ENCODE measurements around the gene PARP12.

Gene PARP12

DNA sequence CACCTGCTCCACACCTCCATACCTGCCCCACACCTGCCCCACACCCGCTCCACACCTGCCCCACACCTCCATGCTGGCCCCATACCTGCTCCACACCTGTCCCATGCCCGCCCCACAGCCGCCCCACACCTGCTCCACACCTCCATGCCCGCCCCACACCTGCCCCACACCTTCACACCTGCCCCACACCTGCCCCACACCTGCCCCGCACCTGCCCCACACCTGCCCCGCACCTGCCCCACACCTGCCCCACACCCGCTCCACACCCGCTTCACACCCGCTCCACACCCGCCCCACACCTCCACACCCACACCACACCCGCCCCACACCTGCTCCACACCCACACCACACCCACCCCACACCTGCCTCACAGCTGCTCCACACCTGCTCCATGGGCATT, 53.0 kb downstream of the PARP12 start:
- TF ChIP-seq, protein P1, sequence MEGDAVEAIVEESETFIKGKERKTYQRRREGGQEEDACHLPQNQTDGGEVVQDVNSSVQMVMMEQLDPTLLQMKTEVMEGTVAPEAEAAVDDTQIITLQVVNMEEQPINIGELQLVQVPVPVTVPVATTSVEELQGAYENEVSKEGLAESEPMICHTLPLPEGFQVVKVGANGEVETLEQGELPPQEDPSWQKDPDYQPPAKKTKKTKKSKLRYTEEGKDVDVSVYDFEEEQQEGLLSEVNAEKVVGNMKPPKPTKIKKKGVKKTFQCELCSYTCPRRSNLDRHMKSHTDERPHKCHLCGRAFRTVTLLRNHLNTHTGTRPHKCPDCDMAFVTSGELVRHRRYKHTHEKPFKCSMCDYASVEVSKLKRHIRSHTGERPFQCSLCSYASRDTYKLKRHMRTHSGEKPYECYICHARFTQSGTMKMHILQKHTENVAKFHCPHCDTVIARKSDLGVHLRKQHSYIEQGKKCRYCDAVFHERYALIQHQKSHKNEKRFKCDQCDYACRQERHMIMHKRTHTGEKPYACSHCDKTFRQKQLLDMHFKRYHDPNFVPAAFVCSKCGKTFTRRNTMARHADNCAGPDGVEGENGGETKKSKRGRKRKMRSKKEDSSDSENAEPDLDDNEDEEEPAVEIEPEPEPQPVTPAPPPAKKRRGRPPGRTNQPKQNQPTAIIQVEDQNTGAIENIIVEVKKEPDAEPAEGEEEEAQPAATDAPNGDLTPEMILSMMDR (IDR thresholded peaks at IDR 0.05; ENCODE audit: control extremely low read depth, extremely low read depth, low read depth, missing control alignments): no peak
- ChIA-PET POLR2A (no interaction called here), CTCF (interaction anchor here (1.1 to 1.5 kb wide), 3 partner anchors 7 to 391 kb away, joined by 3 to 4 read pairs (median 3); no protein-coding TSS in a partner anchor)
- DNase-seq (ENCODE audit: extremely low spot score): no peak

DNA sequence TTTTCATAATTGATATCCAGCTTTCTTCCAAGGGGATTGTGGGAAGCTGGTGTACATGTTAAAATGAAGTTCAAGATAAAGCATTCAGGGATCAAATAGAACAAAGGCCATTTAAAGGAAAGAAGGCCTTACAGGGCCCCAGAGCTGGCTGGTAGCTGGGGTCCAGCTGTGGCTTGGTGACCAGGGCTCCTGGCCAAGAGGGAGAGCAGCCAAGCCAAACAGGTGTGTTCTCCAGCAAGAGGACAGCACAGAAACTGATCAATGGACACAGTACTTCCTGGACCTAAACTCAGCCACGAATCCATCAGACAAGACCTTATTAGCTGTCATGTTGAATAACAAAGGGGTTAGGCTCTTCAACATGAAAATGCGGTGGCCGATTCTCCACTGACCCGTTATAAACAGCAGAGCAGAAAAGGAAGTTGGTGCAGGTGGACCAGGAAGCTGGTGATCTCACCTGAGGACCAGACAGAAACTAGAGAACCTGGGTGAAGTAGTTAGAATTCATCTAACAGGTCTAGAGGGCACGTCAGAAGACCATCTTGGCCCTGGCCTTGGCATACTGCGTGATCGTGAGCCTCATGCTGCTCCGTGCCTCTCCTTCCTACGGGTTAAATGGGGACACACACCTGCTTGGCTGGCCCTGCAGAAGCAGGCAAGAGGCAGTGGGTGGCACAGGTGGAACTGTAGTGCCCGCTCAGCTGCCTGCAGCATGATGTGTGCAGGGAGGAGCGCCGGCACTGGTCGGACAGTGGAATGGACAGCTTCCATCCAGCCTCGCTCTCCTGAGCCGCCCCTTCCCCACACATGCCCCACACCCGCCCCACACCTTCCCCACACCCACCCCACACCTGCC, 53.8 kb downstream of the PARP12 start:
- ChIA-PET POLR2A (no interaction called here), CTCF (interaction anchor here (1.0 to 4.0 kb wide), 2 partner anchors 10 to 509 kb away, joined by 3 to 20 read pairs; no protein-coding TSS in a partner anchor)
- TF ChIP-seq, protein P1 (IDR thresholded peaks at IDR 0.05; ENCODE audit: control extremely low read depth, extremely low read depth, low read depth, missing control alignments): no peak
- DNase-seq (ENCODE audit: extremely low spot score): no peak

DNA sequence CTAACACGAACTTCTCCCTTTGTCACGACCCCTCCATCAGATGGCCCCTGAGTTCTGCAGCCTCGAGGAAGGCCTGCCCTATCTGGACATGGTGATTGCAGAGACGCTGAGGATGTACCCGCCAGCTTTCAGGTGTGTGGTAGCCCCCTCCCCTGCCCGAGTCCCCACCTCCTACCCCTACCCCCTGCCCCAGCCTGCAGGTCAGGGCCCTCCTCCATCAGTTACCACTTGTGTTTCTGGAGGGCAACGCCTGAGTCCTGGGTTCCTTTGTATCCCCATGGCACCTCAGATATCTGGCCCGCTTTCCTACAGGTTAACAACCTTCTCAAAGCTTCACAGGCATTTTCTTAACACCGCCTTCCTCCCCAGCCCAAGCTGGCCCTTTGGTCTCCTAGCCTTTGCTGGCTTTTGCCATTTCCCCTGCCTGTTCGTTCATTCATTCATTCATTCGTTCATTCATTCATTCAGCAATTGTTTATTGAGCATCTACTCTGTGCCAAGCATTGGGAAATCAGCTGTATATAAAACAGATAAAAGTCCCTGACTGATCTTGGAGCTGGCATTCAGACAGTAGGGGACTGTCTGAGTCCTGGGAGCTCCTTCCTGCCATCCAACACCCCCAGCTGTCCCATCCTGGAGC, 55.6 kb downstream of the PARP12 start:
- TF ChIP-seq, protein P1 (IDR thresholded peaks at IDR 0.05; ENCODE audit: control extremely low read depth, extremely low read depth, low read depth, missing control alignments): no peak
- no peak for DNase-seq (ENCODE audit: extremely low spot score)
- CTCF ChIA-PET: interaction anchor here (0.6 to 9.8 kb wide), 8 partner anchors 11 to 573 kb away, joined by 3 to 125 read pairs (median 10); no protein-coding TSS in a partner anchor
- POLR2A ChIA-PET: no interaction called here

DNA sequence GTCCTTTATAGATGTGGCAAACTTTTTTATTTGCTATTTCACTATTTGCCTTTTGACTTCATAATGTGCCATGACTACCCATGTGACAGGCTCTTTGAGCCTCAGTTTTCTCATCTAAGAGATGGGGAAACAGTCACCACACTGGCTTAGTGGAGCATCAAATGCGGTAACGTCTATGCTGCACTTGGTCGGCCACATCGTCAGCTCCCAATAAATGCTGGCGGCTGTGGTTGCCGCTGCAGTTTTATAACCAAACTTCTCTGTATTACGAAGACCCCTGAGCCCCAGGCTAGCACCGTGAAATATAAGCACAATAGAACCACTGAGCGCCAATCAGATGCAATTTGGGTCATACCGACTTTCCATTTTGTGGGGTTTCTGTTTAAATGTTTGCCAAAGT, 56.2 kb downstream of the PARP12 start:
- CTCF ChIA-PET: interaction anchor here (0.6 to 9.8 kb wide), 12 partner anchors 12 to 572 kb away, joined by 3 to 125 read pairs (median 4); no protein-coding TSS in a partner anchor
- DNase-seq (ENCODE audit: extremely low spot score): no peak
- TF ChIP-seq, protein P1 (IDR thresholded peaks at IDR 0.05; ENCODE audit: control extremely low read depth, extremely low read depth, low read depth, missing control alignments): no peak
- POLR2A ChIA-PET: no interaction called here

DNA sequence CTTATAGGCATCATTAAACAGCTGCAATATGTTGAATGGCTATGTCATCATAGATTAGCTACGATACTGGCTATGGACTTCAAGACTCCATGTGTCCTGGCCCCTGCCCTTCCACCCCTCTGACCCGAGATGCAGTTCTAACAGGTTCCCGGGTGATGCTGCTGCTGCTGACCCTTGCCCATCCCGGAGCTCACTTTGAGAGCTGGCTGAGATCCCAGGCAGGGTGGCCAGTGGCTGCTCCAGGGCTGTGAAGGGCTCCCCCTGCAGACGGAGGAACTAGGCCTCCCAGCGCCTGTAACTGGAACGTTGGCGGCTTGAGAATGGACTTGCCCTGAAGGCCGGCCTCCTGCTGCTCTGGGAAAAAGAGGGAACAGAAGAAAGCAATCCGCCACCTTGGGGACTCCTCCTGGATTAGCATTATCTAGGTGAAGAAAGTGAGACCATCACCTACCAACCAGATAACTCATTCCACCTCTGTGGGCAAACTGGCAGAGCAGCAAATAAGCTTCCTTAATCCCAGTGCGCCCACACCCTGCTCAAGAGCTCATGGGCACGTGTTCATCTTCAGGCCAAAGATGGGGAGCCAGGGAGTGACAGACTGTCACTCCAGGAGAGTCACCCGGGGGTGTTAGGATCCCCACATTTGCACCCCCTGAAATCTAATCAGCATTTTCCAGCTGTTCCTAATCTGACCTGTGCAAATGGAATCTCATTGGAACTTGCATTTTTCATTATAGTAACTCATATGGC, 56.8 kb downstream of the PARP12 start:
- ChIA-PET POLR2A (no interaction called here), CTCF (interaction anchor here (0.6 to 9.8 kb wide), 15 partner anchors 13 to 572 kb away, joined by 3 to 125 read pairs (median 4); no protein-coding TSS in a partner anchor)
- TF ChIP-seq, protein P1 (IDR thresholded peaks at IDR 0.05; ENCODE audit: control extremely low read depth, extremely low read depth, low read depth, missing control alignments): no peak
- DNase-seq (ENCODE audit: extremely low spot score): no peak

DNA sequence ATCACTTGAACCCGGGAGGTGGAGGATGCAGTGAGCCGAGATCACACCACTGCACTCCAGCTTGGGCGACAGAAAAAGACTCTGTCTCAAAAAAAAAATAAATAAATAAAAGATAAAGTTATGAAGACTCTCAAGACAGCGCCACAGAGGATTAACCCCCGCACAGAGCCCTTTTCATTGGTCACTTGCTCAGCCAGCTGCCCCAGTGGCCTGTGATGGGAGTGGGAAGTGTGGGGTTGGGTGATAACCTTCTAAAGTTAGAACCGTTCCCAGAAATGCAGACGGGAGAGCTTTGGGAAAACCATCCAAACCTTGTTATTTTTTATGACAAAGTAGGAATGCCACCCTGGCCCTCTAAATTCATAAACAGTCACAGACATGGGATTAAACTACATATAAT, 57.4 kb downstream of the PARP12 start:
- no peak for DNase-seq (ENCODE audit: extremely low spot score)
- POLR2A ChIA-PET: no interaction called here
- CTCF ChIA-PET: interaction anchor here (0.7 to 9.8 kb wide), 12 partner anchors 13 to 1119 kb away, joined by 3 to 125 read pairs (median 4); no protein-coding TSS in a partner anchor
- TF ChIP-seq, protein P1 (IDR thresholded peaks at IDR 0.05; ENCODE audit: control extremely low read depth, extremely low read depth, low read depth, missing control alignments): no peak

Measured in GM10248 (cell line).